CD4-positive, alpha-beta T cell treated with Interleukin-4 for 1 hour (primary cell): ENCODE data around the gene PCIF1.
"Not testable (repeated sequence)": the region's sequence is repeated elsewhere in the genome, so short reads cannot be mapped to it uniquely, and the experiment has no call there.

Experiments
- DNase-seq, 2 donors: peaks; one replicate each; pipeline ENCODE4 v3.0.0-alpha.2; 2020 to 2022

Gene PCIF1

DNA sequence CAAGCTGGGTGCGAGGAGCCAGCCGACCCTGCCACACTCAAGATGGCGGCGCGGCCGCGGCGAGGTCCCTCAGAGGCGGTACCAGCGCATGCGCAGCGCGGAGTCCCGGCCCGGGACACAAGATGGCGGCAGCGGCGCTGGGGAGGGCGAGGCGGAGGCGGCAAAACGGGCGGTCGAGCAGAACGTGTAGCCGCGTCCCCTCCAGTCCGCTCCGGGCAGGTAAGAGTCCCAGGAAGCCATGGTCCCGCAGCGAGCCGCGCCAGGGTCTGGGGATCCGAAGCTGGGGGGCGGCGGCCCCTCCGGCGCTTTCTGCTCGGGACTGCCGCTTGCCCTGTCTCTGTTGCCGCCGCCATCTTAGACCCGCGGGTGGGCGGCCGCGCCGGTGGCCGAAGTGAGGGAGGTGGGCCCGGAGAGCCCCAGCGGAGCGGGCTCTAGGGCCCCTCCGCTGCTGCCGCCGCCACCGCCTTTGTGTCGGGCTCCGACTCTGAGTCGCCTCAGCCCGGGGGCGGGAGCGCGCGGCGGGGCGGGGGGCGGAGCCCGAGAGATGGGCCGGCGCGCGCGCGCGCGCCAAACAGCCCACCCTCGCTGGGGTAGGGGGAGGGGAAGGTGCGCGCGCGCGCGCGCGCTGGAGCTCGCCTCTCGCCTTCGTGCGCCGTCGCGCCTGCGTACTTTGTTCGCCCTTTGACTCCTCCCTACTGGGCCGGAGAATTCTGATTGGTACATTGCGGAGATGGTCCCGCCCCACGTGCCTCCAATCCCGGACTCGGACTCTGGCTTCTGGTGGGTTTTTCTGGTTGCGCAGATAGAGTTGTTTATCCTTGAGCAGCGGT lies at the start of gene PCIF1:
TSS of gene PCIF1 (plus strand) at position 98 of the 830 bp plus-strand sequence. CDS start 4,317 bp downstream, outside the sequence.
- peak; percentile 98 to 99 for DNase-seq

DNA sequence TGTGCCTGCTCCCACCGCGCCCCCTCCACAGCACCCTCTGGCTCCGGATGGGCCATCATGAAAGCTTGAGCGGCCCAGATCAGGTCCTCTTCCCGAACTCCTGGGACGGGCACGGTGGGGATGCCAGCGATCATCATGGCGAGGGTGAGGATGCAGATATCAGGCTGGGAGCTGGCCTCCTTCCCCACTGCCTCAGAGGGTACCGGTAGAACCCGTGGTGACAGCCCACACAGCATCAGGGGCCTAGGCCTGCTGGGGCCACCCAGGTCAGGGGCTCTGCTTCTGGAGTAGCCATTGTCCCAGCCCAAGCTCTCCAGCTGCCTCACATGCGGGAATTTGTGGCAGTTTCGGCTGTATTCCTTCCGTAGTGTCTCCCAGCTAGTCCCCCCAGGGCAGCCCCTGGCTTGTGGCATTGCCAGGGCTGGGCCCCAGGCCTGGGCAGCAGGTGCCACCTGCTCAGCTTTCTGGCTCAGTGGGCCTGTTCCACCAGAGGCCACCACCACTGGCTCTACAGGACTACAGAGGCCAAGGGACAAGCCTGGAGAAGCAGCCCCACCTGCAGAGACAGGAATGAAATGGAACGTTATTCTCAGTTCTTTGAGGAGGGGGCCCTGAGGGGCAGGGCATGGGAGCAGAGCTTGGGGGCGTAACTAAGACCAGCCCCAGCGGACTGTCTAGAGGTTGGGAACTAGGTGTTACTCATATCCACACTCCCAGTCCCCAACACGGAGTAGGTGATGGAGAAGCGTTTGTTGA lies 47.7 kb upstream of the PCIF1 start:
- no peak for DNase-seq

DNA sequence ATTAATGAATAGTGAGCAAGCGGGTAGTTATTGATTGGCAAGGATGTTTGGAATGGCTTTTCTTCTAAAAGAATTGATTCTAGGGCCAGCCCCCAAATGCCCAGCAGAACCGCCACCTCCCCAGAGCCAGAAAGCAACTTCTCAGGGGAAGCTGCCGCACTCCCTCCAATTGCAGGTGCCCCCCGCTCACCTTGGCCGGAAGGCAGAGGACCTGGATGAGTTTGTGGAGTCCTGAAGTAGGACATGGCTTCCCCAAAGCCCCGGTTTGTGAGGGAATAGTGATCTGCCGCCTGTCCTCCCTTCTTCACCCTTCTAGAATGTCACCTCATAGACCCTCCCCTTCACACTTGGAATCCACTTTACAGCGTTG lies 47.2 kb upstream of the PCIF1 start, which contains the start of gene SPATA25:
TSS of gene SPATA25 (minus strand) at position 277 of the 370 bp plus-strand sequence. CDS start at position 245, 32 bp downstream.
- DNase-seq, result no peak

DNA sequence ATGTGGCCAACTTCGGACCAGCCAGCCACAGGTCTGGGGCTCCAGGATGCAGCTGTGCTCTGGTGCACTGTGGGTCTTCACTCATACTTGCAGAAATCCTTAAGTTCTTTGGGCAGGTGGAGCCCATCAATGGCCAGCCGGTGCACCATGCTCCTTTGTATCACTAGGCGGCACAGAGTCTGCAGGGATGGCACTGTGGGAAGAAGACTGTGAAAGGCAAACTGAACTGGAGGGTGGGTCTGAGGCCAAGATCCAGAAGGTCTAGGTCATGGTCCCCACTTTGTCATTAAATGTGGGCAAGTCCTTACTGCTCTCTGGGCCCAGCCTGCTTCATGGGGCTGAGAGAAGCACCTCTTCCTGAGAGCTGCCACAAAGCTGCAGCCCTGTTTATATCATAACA lies 45.8 kb upstream of the PCIF1 start:
- DNase-seq, result no peak

DNA sequence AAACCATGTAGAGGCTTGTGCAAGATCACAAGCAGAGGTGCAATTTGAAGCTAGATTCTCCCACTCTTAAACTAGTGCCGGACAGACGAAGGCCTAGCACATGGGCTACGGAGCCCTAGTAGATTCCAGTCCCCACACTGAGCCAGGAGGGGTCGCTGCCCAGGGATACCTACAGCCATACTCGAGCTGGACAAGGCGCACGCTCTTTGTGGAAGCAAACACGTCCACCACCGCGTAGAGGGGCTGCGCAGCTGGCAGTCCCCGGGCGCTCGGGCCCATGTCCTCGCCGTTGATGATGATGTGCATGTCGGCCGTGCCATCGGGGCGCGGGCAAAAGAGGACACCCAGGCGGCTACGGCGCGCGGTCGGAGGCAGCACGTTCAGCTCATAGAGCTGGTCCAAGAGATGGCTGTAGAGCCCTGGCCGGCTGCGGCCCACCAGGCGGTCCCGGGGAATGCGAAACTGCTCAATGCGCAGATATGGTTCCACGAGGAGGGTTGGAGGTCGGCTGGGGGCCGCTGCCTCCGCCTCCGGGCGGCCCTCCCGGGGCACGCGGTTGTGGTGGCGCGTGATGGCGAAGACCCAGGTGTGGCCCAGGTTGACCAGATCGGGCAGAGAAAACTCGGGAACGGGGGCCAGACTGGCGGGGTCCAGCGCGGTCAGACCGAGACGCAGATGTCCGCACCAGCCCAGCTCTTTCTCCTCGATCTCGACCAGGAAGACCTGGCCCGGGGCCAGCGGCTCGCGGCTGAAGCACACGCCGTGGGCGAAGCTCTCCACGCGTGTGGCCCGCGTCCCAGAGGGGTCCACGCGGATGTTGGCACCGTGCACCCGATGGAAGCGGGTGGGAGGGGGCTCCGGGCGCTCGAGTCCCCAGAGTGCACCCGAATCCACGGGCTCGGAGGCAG lies 44.2 kb upstream of the PCIF1 start:
- peak; percentile 47 to 64 for DNase-seq

DNA sequence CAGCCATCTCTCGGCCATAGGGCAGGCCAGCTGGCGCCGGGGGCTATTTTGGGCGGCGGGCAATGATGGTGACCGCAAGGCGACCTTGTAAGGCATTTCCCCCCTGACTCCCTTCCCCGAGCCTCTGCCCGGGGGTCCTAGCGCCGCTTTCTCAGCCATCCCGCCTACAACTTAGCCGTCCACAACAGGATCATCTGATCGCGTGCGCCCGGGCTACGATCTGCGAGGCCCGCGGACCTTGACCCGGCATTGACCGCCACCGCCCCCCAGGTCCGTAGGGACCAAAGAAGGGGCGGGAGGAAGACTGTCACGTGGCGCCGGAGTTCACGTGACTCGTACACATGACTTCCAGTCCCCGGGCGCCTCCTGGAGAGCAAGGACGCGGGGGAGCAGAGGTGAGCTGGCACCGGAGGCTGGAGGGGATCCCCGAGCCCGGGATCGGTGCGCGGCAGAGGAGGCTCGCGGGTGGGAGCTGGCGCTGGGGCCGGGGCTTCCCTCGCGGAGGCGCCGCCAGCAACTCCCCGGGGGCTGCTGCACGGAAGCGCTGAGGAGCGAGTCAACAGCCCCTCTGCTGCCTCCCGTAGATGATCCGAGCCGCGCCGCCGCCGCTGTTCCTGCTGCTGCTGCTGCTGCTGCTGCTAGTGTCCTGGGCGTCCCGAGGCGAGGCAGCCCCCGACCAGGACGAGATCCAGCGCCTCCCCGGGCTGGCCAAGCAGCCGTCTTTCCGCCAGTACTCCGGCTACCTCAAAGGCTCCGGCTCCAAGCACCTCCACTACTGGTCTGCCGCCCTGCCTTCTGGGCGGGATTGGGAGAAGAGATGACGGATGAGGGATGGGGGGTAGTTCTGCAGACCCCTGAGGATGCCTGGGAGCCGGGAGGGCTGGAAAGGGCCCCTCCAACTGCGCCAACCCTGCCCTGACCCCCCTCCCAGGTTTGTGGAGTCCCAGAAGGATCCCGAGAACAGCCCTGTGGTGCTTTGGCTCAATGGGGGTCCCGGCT lies 43.2 kb upstream of the PCIF1 start, which contains the start of the genes CTSA and NEURL2:
TSS of gene CTSA (plus strand) at position 351 of the 999 bp plus-strand sequence. CDS start at position 585, 234 bp downstream.
TSS of gene NEURL2 (minus strand) at position 224 of the 999 bp plus-strand sequence. CDS start at position 7, 217 bp downstream.
- peak; percentile 80 to 84 for DNase-seq

DNA sequence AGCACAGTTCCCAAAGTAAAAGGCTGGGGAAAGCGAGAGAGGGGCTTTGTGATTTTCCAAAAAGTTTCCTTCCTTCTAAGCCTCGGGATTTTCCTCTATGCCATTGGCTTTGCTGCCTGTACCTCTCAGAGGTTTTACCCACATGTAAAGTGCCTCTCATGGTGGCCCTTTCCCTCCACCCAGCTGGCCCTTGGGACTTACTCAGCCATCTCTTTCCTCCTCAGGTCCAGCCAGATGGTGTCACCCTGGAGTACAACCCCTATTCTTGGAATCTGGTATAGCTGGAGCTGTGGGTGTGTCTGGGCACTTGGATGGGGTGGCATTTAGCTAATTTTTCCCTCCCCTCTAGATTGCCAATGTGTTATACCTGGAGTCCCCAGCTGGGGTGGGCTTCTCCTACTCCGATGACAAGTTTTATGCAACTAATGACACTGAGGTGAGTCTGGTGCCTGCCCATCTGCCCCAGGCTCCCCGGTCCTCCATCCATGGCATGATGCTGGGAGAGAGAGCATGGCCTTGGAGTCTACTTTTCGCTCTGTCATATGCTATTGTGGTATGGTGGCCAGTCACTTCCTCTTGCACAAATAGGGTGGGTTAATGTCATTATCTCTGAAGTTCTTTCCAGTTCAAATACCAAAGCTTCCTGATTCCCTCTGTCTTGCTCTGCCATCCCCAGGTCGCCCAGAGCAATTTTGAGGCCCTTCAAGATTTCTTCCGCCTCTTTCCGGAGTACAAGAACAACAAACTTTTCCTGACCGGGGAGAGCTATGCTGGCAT lies 42.2 kb upstream of the PCIF1 start:
- DNase-seq, result no peak

DNA sequence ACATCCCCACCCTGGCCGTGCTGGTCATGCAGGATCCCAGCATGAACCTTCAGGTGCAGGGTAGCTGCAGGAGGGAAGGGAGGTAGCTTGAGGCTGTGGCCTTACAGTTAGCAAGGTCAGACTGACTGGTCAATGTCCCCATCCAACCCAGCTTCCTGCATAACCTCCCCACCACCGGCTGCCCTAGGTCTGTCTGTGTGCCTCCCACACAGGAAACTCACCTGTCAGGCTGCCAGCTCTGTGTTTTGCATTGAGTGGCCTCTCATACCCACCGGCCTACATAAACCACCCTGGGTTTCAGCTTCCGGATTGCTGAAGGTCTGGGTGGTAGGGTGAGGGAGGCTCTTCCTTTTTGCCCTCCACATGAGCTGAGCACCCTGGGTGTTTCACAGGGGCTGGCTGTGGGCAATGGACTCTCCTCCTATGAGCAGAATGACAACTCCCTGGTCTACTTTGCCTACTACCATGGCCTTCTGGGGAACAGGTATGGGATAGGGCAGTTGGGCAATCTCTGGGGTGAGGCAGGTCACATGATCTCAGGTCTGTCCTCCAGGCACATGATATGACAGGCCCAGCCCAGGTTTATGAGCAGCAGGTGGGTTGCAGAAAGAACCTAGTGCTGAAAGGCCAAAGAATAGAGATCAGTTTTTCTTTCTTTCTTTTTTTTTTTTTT lies 41.5 kb upstream of the PCIF1 start:
- no peak for DNase-seq

DNA sequence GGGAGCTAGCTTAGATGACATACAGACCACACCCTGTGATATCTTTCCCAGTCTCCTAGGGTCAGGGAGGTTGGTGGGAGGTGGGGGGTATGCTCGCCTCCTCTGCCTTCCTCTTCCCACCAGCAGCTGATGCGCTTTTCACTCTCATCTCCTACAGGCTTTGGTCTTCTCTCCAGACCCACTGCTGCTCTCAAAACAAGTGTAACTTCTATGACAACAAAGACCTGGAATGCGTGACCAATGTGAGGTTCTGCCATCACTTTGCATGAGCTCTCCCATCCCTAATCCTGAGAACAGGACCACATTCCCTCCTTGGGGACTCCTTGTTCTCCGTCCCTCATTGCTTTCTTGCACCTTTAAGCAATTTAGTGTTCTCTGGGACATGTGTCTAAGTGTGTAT lies 40.7 kb upstream of the PCIF1 start:
- DNase-seq, result no peak

DNA sequence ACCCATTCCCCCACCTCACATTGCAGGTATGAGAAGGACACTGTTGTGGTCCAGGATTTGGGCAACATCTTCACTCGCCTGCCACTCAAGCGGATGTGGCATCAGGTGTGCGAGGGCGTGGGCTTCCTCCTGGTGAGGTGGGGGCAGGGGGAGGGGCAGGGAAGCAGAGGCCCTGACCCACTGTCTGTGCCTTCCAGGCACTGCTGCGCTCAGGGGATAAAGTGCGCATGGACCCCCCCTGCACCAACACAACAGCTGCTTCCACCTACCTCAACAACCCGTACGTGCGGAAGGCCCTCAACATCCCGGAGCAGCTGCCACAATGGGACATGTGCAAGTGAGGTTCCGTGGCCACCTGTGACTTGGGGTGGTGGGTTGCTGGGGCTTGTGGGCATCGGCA lies 39.7 kb upstream of the PCIF1 start:
- no peak for DNase-seq

DNA sequence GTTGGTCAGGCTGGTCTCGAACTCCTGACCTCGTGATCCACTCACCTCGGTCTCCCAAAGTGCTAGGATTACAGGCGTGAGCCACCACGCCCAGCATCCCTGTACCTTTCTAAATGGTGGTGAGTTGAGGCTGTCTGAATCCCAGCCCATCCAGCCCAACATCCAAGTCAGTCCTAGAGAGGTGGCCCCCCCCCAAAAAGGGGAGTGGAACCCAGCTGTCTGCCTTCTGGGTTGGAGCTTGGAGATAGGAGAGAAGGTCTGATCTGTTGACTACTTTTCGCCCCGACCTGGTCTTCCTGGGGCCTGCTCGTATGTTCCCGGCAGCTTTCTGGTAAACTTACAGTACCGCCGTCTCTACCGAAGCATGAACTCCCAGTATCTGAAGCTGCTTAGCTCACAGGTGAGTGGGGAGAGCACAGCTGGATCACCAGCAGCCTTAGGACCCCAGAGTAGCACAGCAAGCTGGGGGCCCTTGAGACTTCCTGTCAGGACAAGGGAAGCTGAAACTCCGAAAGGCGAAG lies 37.8 kb upstream of the PCIF1 start:
- DNase-seq, result no peak

DNA sequence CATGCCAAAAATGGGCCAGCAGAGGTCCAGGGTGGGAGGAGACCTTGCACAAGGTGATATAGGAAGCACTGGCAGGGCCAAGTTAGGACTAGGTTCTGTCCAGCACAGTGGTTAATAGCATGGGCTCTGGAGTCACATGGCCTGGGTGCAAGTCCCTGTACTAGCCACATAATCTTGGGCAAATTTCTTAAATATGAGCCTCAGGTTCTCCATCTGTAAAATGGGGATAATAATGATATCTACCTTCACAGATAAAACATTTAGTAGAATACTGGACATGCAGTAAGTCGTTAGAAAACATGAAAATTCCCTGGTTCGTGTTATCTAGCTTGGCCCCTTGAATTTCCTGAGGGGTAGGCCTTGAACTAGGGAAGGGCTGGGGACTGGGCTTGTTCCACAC lies 37.2 kb upstream of the PCIF1 start:
- DNase-seq, result no peak

DNA sequence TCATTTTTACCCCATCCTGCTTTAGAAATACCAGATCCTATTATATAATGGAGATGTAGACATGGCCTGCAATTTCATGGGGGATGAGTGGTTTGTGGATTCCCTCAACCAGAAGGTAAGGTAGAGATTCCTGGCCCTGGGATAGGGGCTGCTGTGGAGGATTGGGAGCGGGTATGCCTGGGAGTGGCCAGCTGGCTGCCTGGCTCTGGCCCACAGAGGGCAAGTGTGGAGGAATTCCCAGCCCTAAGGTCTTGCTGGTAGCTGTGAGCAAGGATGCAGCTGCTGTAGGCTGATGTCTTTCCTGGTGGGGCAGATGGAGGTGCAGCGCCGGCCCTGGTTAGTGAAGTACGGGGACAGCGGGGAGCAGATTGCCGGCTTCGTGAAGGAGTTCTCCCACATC lies 36.8 kb upstream of the PCIF1 start:
- no peak for DNase-seq

DNA sequence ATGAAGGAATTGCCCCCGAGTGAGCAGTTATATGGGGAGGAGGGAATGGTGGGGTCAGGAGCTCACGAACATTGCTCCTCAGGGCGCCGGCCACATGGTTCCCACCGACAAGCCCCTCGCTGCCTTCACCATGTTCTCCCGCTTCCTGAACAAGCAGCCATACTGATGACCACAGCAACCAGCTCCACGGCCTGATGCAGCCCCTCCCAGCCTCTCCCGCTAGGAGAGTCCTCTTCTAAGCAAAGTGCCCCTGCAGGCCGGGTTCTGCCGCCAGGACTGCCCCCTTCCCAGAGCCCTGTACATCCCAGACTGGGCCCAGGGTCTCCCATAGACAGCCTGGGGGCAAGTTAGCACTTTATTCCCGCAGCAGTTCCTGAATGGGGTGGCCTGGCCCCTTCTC lies 36.2 kb upstream of the PCIF1 start:
- no peak for DNase-seq

DNA sequence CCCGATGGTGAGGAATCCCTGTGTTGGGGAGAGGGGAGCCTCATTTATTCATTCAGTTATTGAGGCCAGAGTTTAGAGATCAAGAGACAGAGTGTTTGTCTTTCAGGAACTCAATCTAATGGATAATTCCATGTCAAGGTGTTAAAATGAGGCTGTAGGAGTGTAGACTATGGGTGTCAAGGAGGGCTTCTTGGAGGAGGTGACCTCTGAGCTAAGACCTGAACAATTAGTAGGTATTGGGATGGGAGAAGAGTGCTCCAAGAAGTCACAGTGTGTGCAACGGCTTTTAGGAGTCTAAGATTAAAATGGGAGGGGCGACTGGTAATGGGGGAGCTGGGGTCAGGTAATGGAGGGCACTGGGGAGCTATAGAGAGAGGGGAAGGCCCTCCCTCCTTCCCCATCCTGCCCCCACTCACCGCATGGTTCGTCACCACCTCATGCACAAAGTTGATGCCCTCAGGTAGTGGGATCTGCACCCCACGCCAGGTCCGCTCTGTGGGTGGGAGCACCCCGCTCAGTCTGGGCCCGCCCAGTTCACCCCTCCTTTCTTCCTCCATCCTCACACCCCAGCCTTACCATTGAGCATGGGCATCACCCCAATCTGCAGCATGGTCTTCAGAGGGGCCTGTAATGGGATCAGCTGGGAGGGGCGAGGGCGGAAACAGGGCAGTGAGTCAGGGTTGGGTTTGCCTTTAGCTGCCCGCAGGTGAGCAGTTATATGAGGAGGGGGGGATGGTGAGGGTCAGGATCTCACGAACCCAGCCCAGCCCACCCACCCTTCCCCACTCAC lies 35.2 kb upstream of the PCIF1 start:
- DNase-seq, result no peak

DNA sequence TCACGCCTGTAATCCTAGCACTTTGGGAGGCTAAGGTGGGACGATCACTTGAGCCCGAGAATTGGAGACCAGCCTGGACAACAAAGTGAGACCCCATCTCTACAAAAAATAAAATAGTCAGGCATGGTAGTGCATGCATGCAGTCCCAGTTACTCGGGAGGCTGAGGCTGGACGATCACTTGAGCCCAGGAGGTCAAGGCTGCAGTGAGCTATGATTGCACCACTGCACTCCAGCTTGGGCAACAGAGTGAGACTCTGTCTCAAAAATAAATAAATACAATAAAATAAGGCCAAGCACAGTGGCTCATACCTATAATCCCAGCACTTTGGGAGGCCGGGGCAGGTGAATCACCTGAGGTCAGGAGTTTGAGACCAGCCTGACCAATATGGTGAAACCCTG lies 33.2 kb upstream of the PCIF1 start:
- not testable (repeated sequence) for DNase-seq

DNA sequence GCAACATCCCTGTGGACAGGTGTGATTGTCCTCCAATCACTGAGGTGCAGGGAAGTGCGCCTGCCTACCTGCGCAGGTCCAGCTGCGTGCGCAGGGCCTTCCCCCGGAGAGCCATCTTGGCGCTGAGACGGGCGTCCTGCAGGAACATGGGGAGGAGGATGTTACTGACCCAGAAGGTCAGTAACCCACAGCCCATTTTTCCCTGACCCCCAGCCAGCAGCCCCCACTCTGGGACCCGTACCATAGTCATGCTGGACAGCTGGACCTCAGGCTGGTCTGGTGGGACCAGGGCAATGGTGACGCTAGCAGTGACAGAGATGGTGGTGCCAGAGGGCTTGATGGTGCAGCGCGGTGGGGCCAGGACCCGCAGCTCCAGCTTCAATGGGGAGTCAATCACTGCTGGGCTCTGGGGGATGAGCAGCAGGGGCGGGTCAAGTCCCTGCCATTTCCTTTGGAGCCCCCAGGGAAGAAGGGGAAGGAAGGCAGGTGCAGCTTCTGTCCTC lies 32.2 kb upstream of the PCIF1 start:
- DNase-seq, result no peak
